GM21717 (cell line): ENCODE measurements around the gene PEAK3.

Experiments
- ATAC-seq: cut with Tn5 transposase; IDR thresholded peaks from one replicate; pipeline ENCODE4 v1.9.1; 2021; ENCODE audit warnings: mild to moderate bottlenecking, moderate library complexity; ENCODE audit not compliant: unreplicated experiment

Gene PEAK3

GRCh38 chr19:2252055-2252796 lies 29.7 kb downstream of the PEAK3 start:
- ATAC-seq, result no peak

- no peak for ATAC-seq
These were observed 30.6 kb downstream of the PEAK3 start for GRCh38 chr19:2251106-2252054.

- no peak for ATAC-seq
These were observed 31.2 kb downstream of the PEAK3 start for GRCh38 chr19:2250766-2251105.

GRCh38 chr19:2249880-2250765 lies 31.9 kb downstream of the PEAK3 start:
- no peak for ATAC-seq

GRCh38 chr19:2249010-2249866 lies 32.7 kb downstream of the PEAK3 start, which contains the start of gene AMH:
Gene AMH, plus strand, starts transcription at chr19:2249323. Its CDS starts 10 bp downstream, at chr19:2249333.
- ATAC-seq, result no peak

- ATAC-seq, result no peak
These were observed 33.6 kb downstream of the PEAK3 start for GRCh38 chr19:2248136-2249009.

- ATAC-seq, result no peak
These were observed 34.4 kb downstream of the PEAK3 start for GRCh38 chr19:2247433-2248101.

GRCh38 chr19:2246801-2247361 lies 35.1 kb downstream of the PEAK3 start:
- ATAC-seq, result no peak

- no peak for ATAC-seq
These were observed 35.9 kb downstream of the PEAK3 start for GRCh38 chr19:2246014-2246620.

GRCh38 chr19:2245273-2245672 lies 36.7 kb downstream of the PEAK3 start:
- ATAC-seq, result no peak

- ATAC-seq, result no peak
These were observed 37.5 kb downstream of the PEAK3 start for GRCh38 chr19:2244486-2244885.

GRCh38 chr19:2244125-2244411 lies 37.9 kb downstream of the PEAK3 start:
- ATAC-seq, result no peak

GRCh38 chr19:2243274-2244124 lies 38.5 kb downstream of the PEAK3 start:
- ATAC-seq, result no peak

GRCh38 chr19:2242816-2243215 lies 39.2 kb downstream of the PEAK3 start:
- no peak for ATAC-seq

GRCh38 chr19:2242092-2242537 lies 39.9 kb downstream of the PEAK3 start:
- ATAC-seq, result no peak

GRCh38 chr19:2240881-2241760 lies 40.9 kb downstream of the PEAK3 start:
- ATAC-seq, result no peak
